Keratinocyte (primary cell): ENCODE data around the gene SORL1. TPM values are rescaled to one million over a fixed set of nuclear protein-coding genes. Genes with fewer than 3 reads are reported as not detected.

ENCODE experiments used
- DNase-seq: peaks from one replicate; pipeline ENCODE4 v3.0.0-alpha.2; 2011; ENCODE audit warnings: low read depth, missing footprints, low spot score
- FAIRE-seq: peaks from 2 replicates; lab custom pipeline; 2011; peaks lifted over from hg19 to GRCh38; lab: Jason Lieb, UNC
- H2AFZ ChIP-seq: 2 replicates; pipeline ENCODE4 v1.6.0; 2012; ENCODE audit warnings: low read length, control low read depth, inconsistent platforms; ENCODE audit not compliant: control insufficient read depth
- H3K27ac ChIP-seq: 2 replicates; pipeline ENCODE4 v1.5.1; 2011; ENCODE audit warnings: low read length; ENCODE audit not compliant: control insufficient read depth, insufficient read depth
- H3K27me3 ChIP-seq: 3 replicates; pipeline ENCODE4 v1.6.0; 2011; ENCODE audit warnings: low read length; ENCODE audit not compliant: control insufficient read depth, insufficient read depth; ENCODE audit errors: extremely low read depth
- H3K36me3 ChIP-seq, 2 experiments: 2 replicates in 1 of 2; 3 replicates in 1 of 2; pipeline ENCODE4 v1.5.1; 2011; ENCODE audit warnings: low read length in 2 of 2, mild to moderate bottlenecking in 1 of 2; ENCODE audit not compliant: control insufficient read depth in 2 of 2, insufficient read depth in 2 of 2; ENCODE audit errors: extremely low read depth in 1 of 2
- H3K4me1 ChIP-seq: 3 replicates; pipeline ENCODE4 v1.5.1; 2011; ENCODE audit warnings: low read length; ENCODE audit not compliant: control insufficient read depth, insufficient read depth; ENCODE audit errors: extremely low read depth
- H3K4me2 ChIP-seq: 3 replicates; pipeline ENCODE4 v1.6.0; 2011; ENCODE audit warnings: low read depth, low read length; ENCODE audit not compliant: control insufficient read depth, insufficient read depth; ENCODE audit errors: extremely low read depth
- H3K4me3 ChIP-seq, 3 experiments: fragments of 200-600 bp in 1 of 3; sonication (generic) in 1 of 3; 2 replicates in 2 of 3; 3 replicates in 1 of 3; pipeline ENCODE4 v1.5.1; 2011 to 2016; ENCODE audit warnings: low read length in 3 of 3, mild to moderate bottlenecking in 3 of 3, control low read depth in 2 of 3, inconsistent platforms in 1 of 3, low read depth in 1 of 3, mixed read lengths in 1 of 3, mixed run types in 1 of 3, moderate library complexity in 1 of 3; ENCODE audit not compliant: control insufficient read depth in 2 of 3, insufficient read depth in 2 of 3; ENCODE audit errors: extremely low read depth in 1 of 3
- H3K79me2 ChIP-seq: 2 replicates; pipeline ENCODE4 v1.6.0; 2012; ENCODE audit warnings: low read length; ENCODE audit not compliant: control insufficient read depth, insufficient read depth
- H3K9ac ChIP-seq: 3 replicates; pipeline ENCODE4 v1.6.0; 2011; ENCODE audit warnings: low read length; ENCODE audit not compliant: control insufficient read depth, insufficient read depth; ENCODE audit errors: extremely low read depth
- H3K9me1 ChIP-seq: 3 replicates; pipeline ENCODE4 v1.6.0; 2011; ENCODE audit warnings: low read length; ENCODE audit not compliant: control insufficient read depth, insufficient read depth; ENCODE audit errors: extremely low read depth
- H3K9me3 ChIP-seq: 2 replicates; pipeline ENCODE4 v1.5.1; 2012; ENCODE audit warnings: low read depth, low read length; ENCODE audit not compliant: control insufficient read depth
- H4K20me1 ChIP-seq: 3 replicates; pipeline ENCODE4 v1.6.0; 2011; ENCODE audit warnings: low read length; ENCODE audit not compliant: control insufficient read depth, insufficient read depth; ENCODE audit errors: extremely low read depth
- EZH2 ChIP-seq: IDR thresholded peaks from one replicate; pipeline ENCODE4 v1.6.1; 2012; ENCODE audit warnings: inconsistent platforms, mild to moderate bottlenecking, low read length, moderate library complexity
- dilution Hi-C: fragments of 300-500 bp; cut with MboI; formaldehyde crosslinking; loops from one replicate; pipeline ENCODE4 v1.7.0; 2020; ENCODE audit warnings: low sequenced_read_pairs; ENCODE audit not compliant: extremely low pct_ligation_motif_present
- polyA plus RNA-seq, 5 experiments: library from polyadenylated mRNA; depleted of rRNA in 3 of 5; stranded (reverse) in 3 of 5; stranded (forward) in 1 of 5; unstranded in 1 of 5; fragments of >200 nt; gene quantifications; 1 replicate in 1 of 5; 2 replicates in 3 of 5; 3 replicates in 1 of 5; pipeline versions ENCODE4 v1.2.1 to v1.2.3, GENCODE V29; 2011 to 2012; ENCODE audit warnings: missing spikeins in 2 of 5, low read depth in 1 of 5, low replicate concordance in 1 of 5
- TF ChIP-seq, protein P1 (sequence below), 3 experiments: IDR thresholded peaks in 1 of 3; conservative IDR thresholded peaks in 1 of 3; optimal IDR thresholded peaks in 1 of 3; 2 replicates in 2 of 3; 3 replicates in 1 of 3; pipeline versions ENCODE3 to v1.5.1; 2011; ENCODE audit warnings: low read length in 3 of 3, mild to moderate bottlenecking in 3 of 3, moderate library complexity in 2 of 3, control low read depth in 1 of 3, inconsistent platforms in 1 of 3; ENCODE audit not compliant: insufficient read depth in 2 of 3; ENCODE audit errors: extremely low read depth in 1 of 3

Gene SORL1
- polyA plus RNA-seq, 1 donor (not counting 4 experiments of a cell fraction or from before 2014, with no cell fraction given) = 38.9 TPM

DNA sequence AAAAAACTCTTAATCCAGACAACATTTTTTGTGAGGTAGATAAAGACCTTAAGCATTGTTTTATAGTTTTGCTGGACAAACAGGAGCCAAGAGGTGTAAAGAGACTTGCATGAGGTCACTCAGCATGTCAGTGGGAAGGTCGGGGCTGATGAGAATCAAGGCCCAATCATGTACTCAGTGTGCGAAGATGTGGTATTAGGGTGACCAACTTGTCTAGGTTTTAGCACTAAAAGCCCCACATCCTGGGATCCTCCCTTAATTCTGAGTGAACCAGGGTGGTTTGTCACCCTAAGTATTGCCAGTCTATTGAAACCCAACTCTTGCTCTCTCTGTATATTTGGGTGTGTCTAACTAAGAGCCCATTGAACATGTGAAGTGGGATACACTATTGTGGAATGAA, 20.2 kb downstream of the SORL1 start:
- no peaks in the 10 kb centered on the region for H3K9me1 ChIP-seq
- H3K9ac ChIP-seq = no peak overlapping the region
- dilution Hi-C loops = no loop called here
- no peak overlapping the region for H3K27ac ChIP-seq
- no peaks in the 10 kb centered on the region for H3K79me2 ChIP-seq
- FAIRE-seq (no peak), DNase-seq (no peak)
- no peak overlapping the region for H3K4me2 ChIP-seq
- H3K9me3 ChIP-seq = no peaks in the 10 kb centered on the region
- no peaks in the 10 kb centered on the region for H4K20me1 ChIP-seq
- no peak overlapping the region for H3K4me3 ChIP-seq
- H3K36me3 ChIP-seq = peaks cover 0 to 1% of the 10 kb centered on the region in 2 experiments
- no peak overlapping the region for H2AFZ ChIP-seq
- TF ChIP-seq EZH2 = no peak
- TF ChIP-seq, protein P1, sequence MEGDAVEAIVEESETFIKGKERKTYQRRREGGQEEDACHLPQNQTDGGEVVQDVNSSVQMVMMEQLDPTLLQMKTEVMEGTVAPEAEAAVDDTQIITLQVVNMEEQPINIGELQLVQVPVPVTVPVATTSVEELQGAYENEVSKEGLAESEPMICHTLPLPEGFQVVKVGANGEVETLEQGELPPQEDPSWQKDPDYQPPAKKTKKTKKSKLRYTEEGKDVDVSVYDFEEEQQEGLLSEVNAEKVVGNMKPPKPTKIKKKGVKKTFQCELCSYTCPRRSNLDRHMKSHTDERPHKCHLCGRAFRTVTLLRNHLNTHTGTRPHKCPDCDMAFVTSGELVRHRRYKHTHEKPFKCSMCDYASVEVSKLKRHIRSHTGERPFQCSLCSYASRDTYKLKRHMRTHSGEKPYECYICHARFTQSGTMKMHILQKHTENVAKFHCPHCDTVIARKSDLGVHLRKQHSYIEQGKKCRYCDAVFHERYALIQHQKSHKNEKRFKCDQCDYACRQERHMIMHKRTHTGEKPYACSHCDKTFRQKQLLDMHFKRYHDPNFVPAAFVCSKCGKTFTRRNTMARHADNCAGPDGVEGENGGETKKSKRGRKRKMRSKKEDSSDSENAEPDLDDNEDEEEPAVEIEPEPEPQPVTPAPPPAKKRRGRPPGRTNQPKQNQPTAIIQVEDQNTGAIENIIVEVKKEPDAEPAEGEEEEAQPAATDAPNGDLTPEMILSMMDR (optimal IDR thresholded peaks at IDR 0.05 in 1 of 3, IDR thresholded peaks at IDR 0.05 in 1 of 3, conservative IDR thresholded peaks at IDR 0.05 in 1 of 3; ENCODE audit: extremely low read depth in 1 of 3, insufficient read depth in 2 of 3, low read length in 3 of 3) = no peak
- peaks cover 21% of the 10 kb centered on the region for H3K4me1 ChIP-seq
- H3K27me3 ChIP-seq = no peaks in the 10 kb centered on the region

DNA sequence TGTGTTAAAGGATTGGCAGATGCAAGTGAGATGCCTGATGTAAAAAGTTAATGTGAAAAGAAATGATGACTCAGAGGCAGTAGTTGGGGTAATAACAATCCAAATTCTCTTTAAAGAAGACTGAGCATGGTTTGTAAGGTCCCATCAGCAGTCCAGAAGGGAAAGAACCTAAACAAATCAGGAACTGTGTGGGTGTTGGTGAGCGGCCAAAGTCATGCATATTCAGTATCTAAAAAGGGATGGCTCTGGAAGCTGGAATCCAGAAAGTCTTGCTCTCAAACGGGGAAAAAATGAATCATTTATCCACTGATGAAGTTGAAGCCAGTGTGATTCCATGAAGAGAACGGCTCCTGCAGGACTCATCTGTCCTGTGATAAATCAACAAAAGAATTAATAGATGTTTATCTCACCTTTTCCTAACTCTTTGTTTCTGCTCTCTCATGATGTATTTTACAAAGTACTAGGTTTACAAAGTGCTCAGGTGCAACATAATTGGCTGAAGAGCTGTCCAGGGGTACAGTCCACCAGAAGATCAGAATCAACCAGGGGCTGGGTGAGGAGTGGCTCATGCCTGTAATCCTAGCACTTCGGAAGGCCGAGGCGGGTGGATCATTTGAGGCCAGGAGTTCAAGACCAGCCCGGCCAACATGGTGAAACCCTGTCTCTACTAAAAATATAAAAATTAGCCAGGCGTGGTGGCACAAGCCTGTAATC, 21.1 kb downstream of the SORL1 start:
- H4K20me1 ChIP-seq = no peaks in the 10 kb centered on the region
- no peak overlapping the region for H3K9ac ChIP-seq
- peaks cover 0 to 1% of the 10 kb centered on the region in 2 experiments for H3K36me3 ChIP-seq
- dilution Hi-C loops = no loop called here
- H3K27ac ChIP-seq = no peak overlapping the region
- H3K4me3 ChIP-seq = no peak overlapping the region
- TF ChIP-seq EZH2 = no peak
- TF ChIP-seq, protein P1 (optimal IDR thresholded peaks at IDR 0.05 in 1 of 3, IDR thresholded peaks at IDR 0.05 in 1 of 3, conservative IDR thresholded peaks at IDR 0.05 in 1 of 3; ENCODE audit: extremely low read depth in 1 of 3, insufficient read depth in 2 of 3, low read length in 3 of 3) = no peak
- peaks cover 11% of the 10 kb centered on the region for H3K4me1 ChIP-seq
- H3K9me3 ChIP-seq = no peaks in the 10 kb centered on the region
- no peaks in the 10 kb centered on the region for H3K27me3 ChIP-seq
- no peaks in the 10 kb centered on the region for H3K79me2 ChIP-seq
- H3K4me2 ChIP-seq = no peak overlapping the region
- H3K9me1 ChIP-seq = no peaks in the 10 kb centered on the region
- DNase-seq (no peak), FAIRE-seq (peak; percentile 36)
- H2AFZ ChIP-seq = no peak overlapping the region
